Measurements from ENCODE around the gene INPP5A.

GRCh38 chr10:132595021-132595420 is 57.4 kb downstream of the INPP5A start:
- no peak for TF ChIP-seq POLR2A (IDR thresholded peaks at IDR 0.05; ENCODE audit: low read length)
- no peak for TF ChIP-seq GATA1 (IDR thresholded peaks at IDR 0.05; ENCODE audit: low read depth, low read length)

All from erythroblast (primary cell).